Activated T-helper 1 cell treated with anti-CD3 and anti-CD28 coated beads, Interleukin-12 subunit alpha, Interleukin-12 subunit beta, Interleukin-2, Interleukin-4 antibody, amounts not matched to agents 30 ng/mL and 10 ng/mL and 1 ng/mL, durations not matched to agents 14 hours and 24 hours and 36 hours (primary cell): ENCODE measurements around the gene MIB1. TPM values are rescaled to one million over a fixed set of nuclear protein-coding genes. Genes with fewer than 3 reads are reported as not detected.

Experiments
- DNase-seq: peaks from one replicate; pipeline ENCODE4 v3.0.0; 2021; ENCODE audit warnings: low spot score
- H3K27ac Mint-ChIP-seq: one replicate; pipeline ENCODE4 v1.8.0; 2021; ENCODE audit warnings: mild to moderate bottlenecking, mixed read lengths
- H3K27me3 Mint-ChIP-seq: one replicate; pipeline ENCODE4 v1.8.0; 2022; ENCODE audit warnings: mild to moderate bottlenecking, moderate library complexity, mixed read lengths; ENCODE audit not compliant: insufficient read depth
- H3K36me3 Mint-ChIP-seq: one replicate; pipeline ENCODE4 v1.8.0; 2021; ENCODE audit warnings: low read depth, mixed read lengths
- H3K4me1 Mint-ChIP-seq: one replicate; pipeline ENCODE4 v1.8.0; 2021; ENCODE audit warnings: low read depth, mixed read lengths
- H3K4me3 Mint-ChIP-seq: one replicate; pipeline ENCODE4 v1.8.0; 2021; ENCODE audit warnings: mild to moderate bottlenecking, moderate library complexity, mixed read lengths
- H3K9me3 Mint-ChIP-seq: one replicate; pipeline ENCODE4 v1.8.0; 2021; ENCODE audit warnings: mixed read lengths
- intact Hi-C: fragments of 100-400 bp; cut with micrococcal nuclease; formaldehyde crosslinking; loops from one replicate; pipeline ENCODE4 v1.15.1; 2024
- total RNA-seq: library from RNA; stranded (reverse); gene quantifications from 2 replicates; pipeline ENCODE4 v1.2.3, GENCODE V29; 2022

Gene MIB1
- total RNA-seq, 1 donor from 2014 or later: 29.8 TPM

DNA sequence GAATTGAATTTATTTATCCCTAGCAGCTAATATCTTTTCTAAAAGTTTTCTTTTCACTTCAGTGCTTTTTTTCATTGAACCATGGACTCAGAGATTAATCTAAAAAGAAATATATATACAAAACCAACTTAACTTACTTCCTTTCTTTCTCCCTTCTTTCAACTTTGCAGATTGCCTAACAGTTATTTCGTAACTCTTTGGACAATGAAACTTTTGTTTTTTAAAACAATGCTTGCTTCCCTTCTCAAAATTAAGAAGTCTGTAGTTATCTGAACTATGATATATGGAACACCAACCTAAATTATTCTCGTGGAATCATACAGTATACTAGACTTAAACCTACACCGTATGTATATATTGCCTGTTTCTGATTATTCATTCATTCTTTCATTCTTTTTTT, 62.9 kb downstream of the MIB1 start:
- intact Hi-C loops: no loop called here
- DNase-seq: no peak
- Mint-ChIP-seq H3K9me3 (peaks cover 1% of the 10 kb centered on the region), H3K27ac (no peak overlapping the region), H3K4me3 (no peak overlapping the region), H3K27me3 (no peaks in the 10 kb centered on the region), H3K36me3 (peaks cover 21% of the 10 kb centered on the region), H3K4me1 (no peaks in the 10 kb centered on the region)

DNA sequence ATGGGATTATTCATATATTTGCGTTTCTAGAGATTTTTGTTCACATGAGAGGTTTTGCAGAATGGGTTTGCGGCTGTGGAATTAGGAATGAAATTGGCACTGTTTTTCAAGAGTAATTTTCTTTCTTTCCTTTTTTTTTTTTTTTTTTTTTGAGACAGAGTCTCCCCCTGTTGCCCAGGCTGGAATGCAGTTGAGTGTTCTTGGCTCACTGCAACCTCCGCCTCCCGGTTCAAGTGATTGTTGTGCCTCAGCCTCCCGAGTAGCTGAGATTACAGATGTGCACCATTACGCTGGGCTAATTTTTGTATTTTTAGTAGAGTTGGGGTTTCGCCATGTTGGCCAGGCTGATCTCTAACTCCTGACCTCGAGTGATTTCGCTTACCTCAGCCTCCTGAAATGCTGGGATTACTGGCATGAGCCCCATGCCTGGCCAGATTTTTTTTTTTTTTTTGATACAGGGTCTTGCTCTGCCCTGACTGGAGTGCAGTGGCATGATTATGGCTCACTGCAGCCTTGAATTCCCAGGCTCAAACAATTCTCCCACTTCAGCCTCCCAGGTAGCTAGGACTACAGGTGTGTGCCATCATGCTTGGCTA, 65.3 kb downstream of the MIB1 start:
- no peaks in the 10 kb centered on the region for H3K27me3 Mint-ChIP-seq
- no peak for DNase-seq
- intact Hi-C loops: no loop called here
- no peak overlapping the region for H3K4me3 Mint-ChIP-seq
- peaks cover 7% of the 10 kb centered on the region for H3K9me3 Mint-ChIP-seq
- H3K27ac Mint-ChIP-seq: no peak overlapping the region
- H3K36me3 Mint-ChIP-seq: peaks cover 36% of the 10 kb centered on the region
- H3K4me1 Mint-ChIP-seq: no peaks in the 10 kb centered on the region

DNA sequence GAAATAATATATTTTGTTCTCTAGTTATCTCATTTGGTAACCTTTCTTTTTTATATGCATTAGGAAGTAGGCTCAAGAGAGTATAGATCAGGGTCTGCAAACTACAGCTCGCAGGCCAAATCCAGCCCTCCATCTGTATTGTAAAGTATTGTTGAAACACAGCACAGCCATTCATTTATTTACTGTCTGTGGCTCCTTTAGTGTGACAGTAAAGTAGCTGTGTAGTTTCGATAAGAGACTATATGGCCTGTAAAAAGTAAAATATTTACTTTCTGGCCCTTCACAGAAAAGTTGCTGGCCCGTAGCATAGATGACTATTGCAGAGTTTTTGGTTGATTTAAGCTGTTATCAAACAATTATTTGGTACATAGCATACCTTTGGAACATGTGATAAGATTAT, 67.6 kb downstream of the MIB1 start:
- H3K4me1 Mint-ChIP-seq: no peaks in the 10 kb centered on the region
- intact Hi-C loops: no loop called here
- peaks cover 7% of the 10 kb centered on the region for H3K9me3 Mint-ChIP-seq
- no peaks in the 10 kb centered on the region for H3K27me3 Mint-ChIP-seq
- peaks cover 30% of the 10 kb centered on the region for H3K36me3 Mint-ChIP-seq
- H3K4me3 Mint-ChIP-seq: no peak overlapping the region
- no peak overlapping the region for H3K27ac Mint-ChIP-seq
- DNase-seq: no peak

DNA sequence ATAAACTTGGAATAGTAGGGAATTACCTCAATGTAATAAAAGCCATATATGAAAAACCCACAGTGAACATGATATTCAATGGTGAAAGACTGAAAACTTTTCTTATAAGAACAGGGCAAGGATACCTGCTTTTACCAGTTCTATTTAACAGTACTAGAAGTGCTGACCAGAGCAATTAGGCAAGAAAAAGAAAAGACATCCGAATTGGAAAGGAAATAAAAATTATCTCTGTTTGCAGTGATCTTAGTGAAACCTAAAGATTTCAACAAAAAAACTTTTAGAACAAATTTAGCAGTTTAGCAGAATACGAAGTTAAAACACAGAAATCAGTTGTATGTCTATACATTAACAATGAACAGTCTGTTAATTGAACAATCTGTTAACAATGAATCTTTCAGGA, 69.1 kb downstream of the MIB1 start:
- intact Hi-C loops: no loop called here
- Mint-ChIP-seq H3K9me3 (peaks cover 7% of the 10 kb centered on the region), H3K36me3 (peaks cover 27% of the 10 kb centered on the region), H3K27ac (no peak overlapping the region), H3K4me1 (no peaks in the 10 kb centered on the region), H3K27me3 (no peaks in the 10 kb centered on the region), H3K4me3 (no peak overlapping the region)
- no peak for DNase-seq

DNA sequence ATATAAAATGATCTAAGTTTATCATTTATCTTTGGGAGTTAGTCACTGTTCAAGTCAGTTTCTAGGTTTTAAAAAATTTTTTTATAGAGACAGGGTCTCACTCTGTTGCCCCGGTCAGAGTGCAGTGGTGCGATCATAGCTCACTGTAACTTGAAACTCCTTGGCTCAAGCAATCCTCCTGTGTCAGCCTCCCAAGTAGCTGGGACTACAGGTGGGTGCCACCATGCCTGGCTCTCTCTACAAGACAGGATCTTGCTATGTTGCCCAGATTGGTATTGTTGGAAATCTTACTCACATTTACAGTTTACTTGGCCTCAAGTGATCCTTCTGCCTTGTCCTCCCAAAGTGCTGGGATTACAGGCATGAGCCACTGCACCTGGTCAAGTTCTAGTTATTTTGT, 74.5 kb downstream of the MIB1 start:
- no peak for DNase-seq
- intact Hi-C loops: no loop called here
- Mint-ChIP-seq H3K27me3 (no peaks in the 10 kb centered on the region), H3K9me3 (no peaks in the 10 kb centered on the region), H3K4me3 (no peak overlapping the region), H3K36me3 (peaks cover 16% of the 10 kb centered on the region), H3K4me1 (no peaks in the 10 kb centered on the region), H3K27ac (no peak overlapping the region)

DNA sequence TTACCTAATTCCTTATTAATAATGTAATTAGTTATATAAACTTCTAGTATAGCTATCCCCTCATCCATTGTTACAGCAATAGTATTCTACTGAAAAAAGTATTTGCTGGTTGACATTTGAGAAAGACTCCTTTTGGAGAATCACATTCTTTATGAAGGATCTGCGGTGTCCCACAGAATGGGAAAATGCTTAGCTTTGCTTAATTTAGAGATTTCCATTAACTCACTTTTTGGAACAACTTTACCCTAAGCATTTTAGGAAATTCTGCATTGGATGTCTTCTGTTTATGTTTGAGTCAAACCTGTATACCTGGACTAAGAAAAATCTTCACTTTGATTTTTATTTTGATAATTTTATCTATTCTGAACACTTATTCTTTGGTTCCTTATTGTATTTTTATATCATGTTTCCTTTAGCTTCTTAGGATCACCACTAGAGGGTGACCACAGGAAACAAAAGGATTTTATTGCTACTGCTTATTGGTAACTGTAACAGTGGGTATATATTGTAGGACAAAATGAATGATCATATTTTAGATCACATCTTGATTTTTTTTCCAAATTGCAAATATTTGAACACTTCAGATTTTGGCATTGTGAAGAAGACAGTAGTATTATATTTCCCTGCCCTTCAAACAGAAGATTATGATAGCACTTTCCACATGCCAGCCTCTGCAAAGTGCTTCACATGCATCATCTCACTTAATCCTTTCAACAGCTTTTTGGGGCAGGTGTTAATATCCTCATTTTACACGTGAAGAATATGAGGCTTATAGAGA, 79.6 kb downstream of the MIB1 start:
- Mint-ChIP-seq H3K9me3 (no peaks in the 10 kb centered on the region), H3K4me1 (no peaks in the 10 kb centered on the region), H3K4me3 (no peak overlapping the region), H3K27ac (no peak overlapping the region), H3K36me3 (peaks cover 6% of the 10 kb centered on the region), H3K27me3 (no peaks in the 10 kb centered on the region)
- DNase-seq: no peak
- intact Hi-C loops: no loop called here

DNA sequence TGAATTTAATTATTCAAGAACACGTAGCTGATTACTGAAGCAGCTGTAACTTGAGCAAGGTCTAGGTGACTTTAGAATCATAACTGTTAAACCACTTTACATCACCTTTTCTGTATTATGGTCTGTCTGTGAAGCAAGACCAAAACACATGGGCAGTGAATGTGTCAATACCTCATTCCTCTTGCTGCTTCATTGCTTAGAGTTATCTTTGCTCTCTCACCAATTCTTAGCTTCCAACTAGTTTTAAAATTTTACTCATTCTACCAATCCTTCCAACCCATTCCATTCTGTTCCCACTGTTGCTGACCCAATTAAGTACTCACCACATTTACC, 80.2 kb downstream of the MIB1 start:
- no peak overlapping the region for H3K27ac Mint-ChIP-seq
- H3K36me3 Mint-ChIP-seq: peaks cover 7% of the 10 kb centered on the region
- no peaks in the 10 kb centered on the region for H3K9me3 Mint-ChIP-seq
- no peaks in the 10 kb centered on the region for H3K4me1 Mint-ChIP-seq
- peaks cover under 1% of the 10 kb centered on the region for H3K27me3 Mint-ChIP-seq
- H3K4me3 Mint-ChIP-seq: no peak overlapping the region
- no peak for DNase-seq
- intact Hi-C loops: no loop called here

DNA sequence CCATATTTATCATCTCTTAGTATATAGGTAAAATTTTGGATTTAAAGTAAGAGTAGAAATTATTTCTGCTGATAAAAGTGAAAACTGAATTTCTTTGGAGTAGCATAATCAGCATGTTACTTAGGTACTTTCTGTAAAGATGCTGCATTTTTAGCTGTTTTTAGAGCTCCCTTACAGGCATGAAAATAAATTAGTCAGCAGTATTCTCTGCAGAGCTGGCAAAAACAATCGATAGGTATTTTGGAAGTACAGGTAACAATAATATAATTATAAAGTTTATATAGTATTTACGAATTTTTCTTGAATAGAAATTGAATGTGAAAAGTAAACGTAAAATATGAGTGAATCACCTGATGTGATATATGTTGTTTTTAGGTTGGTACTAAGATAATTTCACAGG, 83.3 kb downstream of the MIB1 start:
- intact Hi-C loops: no loop called here
- no peak overlapping the region for H3K4me3 Mint-ChIP-seq

DNA sequence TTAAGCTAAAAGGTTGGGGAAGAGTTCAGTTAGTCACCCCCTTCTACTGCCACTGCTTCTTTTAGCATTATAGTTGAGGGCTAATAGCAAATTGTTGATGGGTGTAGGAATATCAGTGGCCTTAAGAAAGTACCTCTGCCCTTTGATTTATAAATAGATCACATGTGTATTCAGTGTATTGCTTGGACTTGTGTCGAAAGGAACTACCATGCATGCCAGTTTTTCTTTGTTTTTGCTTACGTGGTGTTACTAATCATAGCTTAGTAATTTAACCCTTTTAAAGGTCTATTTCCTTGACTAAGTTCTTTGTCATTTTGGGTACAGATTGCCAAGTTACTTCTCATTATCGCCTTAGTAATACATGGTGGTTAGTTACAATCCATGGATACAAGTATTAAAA, 85.6 kb downstream of the MIB1 start:
- Mint-ChIP-seq H3K36me3 (peaks cover 2% of the 10 kb centered on the region), H3K4me1 (no peaks in the 10 kb centered on the region), H3K27me3 (peaks cover 1% of the 10 kb centered on the region), H3K4me3 (no peak overlapping the region), H3K9me3 (no peaks in the 10 kb centered on the region), H3K27ac (no peak overlapping the region)
- intact Hi-C loops: no loop called here
- DNase-seq: no peak

More for the DNA sequence above, 83.3 kb downstream of the MIB1 start:
- peaks cover 2% of the 10 kb centered on the region for H3K36me3 Mint-ChIP-seq
- no peaks in the 10 kb centered on the region for H3K4me1 Mint-ChIP-seq
- DNase-seq: no peak
- peaks cover 1% of the 10 kb centered on the region for H3K27me3 Mint-ChIP-seq
- no peak overlapping the region for H3K27ac Mint-ChIP-seq
- no peaks in the 10 kb centered on the region for H3K9me3 Mint-ChIP-seq

DNA sequence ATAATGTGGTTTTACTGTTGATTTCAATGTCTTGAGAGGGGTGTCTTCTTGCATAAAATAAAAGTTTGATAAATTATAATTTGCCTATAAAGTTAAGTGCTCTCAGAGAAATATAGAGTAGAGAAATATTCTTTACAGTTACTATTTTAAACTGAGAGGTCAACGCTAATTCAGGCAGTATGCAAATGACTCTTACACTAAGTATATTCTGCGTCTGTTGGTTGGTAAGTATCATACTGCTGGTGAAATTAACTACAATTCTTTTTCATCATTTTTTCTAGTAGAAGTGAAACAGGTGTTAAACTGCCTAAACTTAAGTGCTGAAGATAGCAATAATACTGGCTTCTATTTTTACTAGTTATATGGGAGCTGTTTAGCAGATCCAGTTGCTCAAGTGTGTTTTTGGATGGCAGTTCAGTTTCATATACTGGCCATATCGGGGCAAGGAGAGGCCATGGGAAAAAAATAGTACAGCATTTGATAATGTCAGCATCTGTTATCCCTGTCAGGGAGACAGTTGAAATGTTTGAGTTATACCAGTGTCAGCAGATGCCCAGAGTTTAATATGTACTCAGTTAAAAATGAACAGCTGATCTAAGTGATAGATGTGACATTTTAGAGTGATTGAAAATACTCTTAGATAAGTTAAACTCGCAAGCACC, 86.2 kb downstream of the MIB1 start:
- Mint-ChIP-seq H3K4me3 (no peak overlapping the region), H3K27me3 (peaks cover 1% of the 10 kb centered on the region), H3K36me3 (peaks cover 2% of the 10 kb centered on the region), H3K27ac (no peak overlapping the region), H3K9me3 (no peaks in the 10 kb centered on the region), H3K4me1 (no peaks in the 10 kb centered on the region)
- intact Hi-C loops: no loop called here
- no peak for DNase-seq

DNA sequence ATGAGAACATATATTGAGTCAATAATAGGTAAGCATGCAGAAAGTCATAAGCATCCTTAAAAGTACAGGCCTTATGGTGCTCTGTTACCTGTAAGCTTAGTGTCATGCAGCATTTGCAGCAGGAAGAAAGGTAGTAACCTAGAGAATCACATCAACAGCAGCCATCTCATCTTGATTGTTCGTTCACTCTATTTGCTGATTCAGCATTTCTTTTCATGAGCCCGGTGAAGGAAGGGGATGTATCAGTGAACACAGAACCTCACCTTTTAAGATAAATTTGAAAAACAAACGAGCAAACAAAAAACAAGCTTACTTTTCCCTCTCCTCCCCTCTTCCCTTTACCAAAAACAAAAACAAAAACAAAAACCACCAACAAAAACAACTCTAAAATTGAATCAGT, 89.9 kb downstream of the MIB1 start:
- Mint-ChIP-seq H3K27me3 (peaks cover 1% of the 10 kb centered on the region), H3K4me1 (no peaks in the 10 kb centered on the region), H3K27ac (no peak overlapping the region), H3K36me3 (peaks cover 4% of the 10 kb centered on the region), H3K4me3 (no peak overlapping the region), H3K9me3 (no peaks in the 10 kb centered on the region)
- intact Hi-C loops: no loop called here
- no peak for DNase-seq

DNA sequence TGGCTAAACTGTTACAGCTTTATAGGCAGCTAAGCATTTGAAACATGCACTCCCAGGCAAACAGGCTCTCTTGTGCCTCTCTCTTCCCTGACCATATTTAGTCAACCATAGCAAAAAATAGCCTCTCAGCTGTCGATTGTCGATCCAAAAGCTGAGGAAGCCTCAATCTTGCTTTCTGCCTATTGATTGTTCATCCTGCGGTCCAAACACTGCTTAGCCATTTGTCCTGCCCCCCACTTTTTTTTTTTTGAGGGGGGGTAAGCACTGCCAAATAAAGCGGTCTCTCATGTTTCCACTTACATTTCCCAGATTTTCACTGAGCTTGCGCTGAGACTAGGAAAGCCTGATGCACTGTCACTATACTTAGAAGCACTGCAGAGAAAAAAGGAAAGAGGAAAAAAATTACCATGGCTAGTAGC, 90.8 kb downstream of the MIB1 start:
- Mint-ChIP-seq H3K4me3 (no peak overlapping the region), H3K27ac (no peak overlapping the region), H3K36me3 (peaks cover 2% of the 10 kb centered on the region), H3K4me1 (no peaks in the 10 kb centered on the region), H3K27me3 (no peaks in the 10 kb centered on the region), H3K9me3 (no peaks in the 10 kb centered on the region)
- intact Hi-C loops: no loop called here
- no peak for DNase-seq

DNA sequence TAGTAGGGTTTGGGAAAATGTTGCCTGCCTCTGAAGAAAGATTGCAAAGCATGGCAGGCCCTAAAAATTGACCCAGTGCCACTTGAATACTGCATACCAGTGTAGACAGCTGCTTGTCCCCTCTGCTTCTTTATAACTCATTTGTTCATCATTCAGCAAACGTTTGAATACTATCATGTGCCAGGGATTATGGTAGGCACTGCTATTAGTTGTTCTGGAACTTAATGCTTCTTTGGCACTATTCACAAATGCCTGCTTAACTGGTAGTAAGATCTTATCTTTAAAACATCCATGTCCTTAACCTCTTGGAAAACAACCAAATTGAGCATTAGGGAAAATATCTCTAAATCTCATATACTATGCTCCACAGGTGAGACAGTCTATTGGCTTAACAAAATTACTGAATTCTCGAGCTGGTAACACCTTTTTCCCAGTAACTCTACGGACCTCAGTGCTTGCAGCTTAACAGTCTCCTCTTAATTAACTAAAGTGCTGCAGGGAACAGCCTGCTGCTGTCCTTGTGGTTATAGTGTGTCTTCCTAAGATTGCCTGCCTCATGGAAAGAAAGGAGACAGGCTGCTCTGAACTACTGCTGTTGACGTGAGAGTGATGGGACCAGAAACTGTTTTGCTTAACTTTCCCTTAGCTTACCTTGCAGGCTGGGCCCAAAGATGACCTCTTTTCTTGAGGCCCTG, 93.2 kb downstream of the MIB1 start:
- H3K27ac Mint-ChIP-seq: no peak overlapping the region
- no peaks in the 10 kb centered on the region for H3K4me1 Mint-ChIP-seq
- intact Hi-C loops: no loop called here
- no peak for DNase-seq
- H3K27me3 Mint-ChIP-seq: no peaks in the 10 kb centered on the region
- no peak overlapping the region for H3K4me3 Mint-ChIP-seq
- H3K9me3 Mint-ChIP-seq: no peaks in the 10 kb centered on the region
- H3K36me3 Mint-ChIP-seq: peaks cover 2% of the 10 kb centered on the region
